HG03575 (cell line): ENCODE results near the gene SCG2.

Experiments used
- ATAC-seq: cut with Tn5 transposase; IDR thresholded peaks from one replicate; pipeline ENCODE4 v1.9.1; 2021; ENCODE audit not compliant: unreplicated experiment, insufficient number of reproducible peaks, low FRiP score; ENCODE audit errors: extremely low read depth

The SCG2 gene

GRCh38 chr2:223586261-223586660 lies 15.9 kb downstream of the SCG2 start:
- no peak for ATAC-seq

GRCh38 chr2:223585666-223586065 lies 16.5 kb downstream of the SCG2 start:
- ATAC-seq, result no peak

- ATAC-seq, result no peak
These were observed 20.2 kb downstream of the SCG2 start for GRCh38 chr2:223582001-223582400.

GRCh38 chr2:223580951-223581350 lies 21.2 kb downstream of the SCG2 start:
- no peak for ATAC-seq

- ATAC-seq, result no peak
These were observed 23.3 kb downstream of the SCG2 start for GRCh38 chr2:223578846-223579245.

GRCh38 chr2:223576873-223577272 lies 25.3 kb downstream of the SCG2 start:
- no peak for ATAC-seq

GRCh38 chr2:223570784-223571183 lies 31.4 kb downstream of the SCG2 start:
- no peak for ATAC-seq

- no peak for ATAC-seq
These were observed 35.8 kb downstream of the SCG2 start for GRCh38 chr2:223566396-223566795.

- no peak for ATAC-seq
These were observed 38.7 kb downstream of the SCG2 start for GRCh38 chr2:223563462-223563861.

GRCh38 chr2:223562078-223562477 lies 40.1 kb downstream of the SCG2 start:
- no peak for ATAC-seq

- no peak for ATAC-seq
These were observed 41.3 kb downstream of the SCG2 start for GRCh38 chr2:223560749-223561435.

GRCh38 chr2:223558970-223559369 lies 43.2 kb downstream of the SCG2 start:
- no peak for ATAC-seq

- ATAC-seq, result no peak
These were observed 47.2 kb downstream of the SCG2 start for GRCh38 chr2:223554923-223555322.

GRCh38 chr2:223549215-223549614 lies 52.9 kb downstream of the SCG2 start:
- ATAC-seq, result no peak

- ATAC-seq, result no peak
These were observed 54.0 kb downstream of the SCG2 start for GRCh38 chr2:223548194-223548593.
